Stimulated activated CD8-positive, alpha-beta memory T cell treated with anti-CD3 and anti-CD28 coated beads, Interleukin-2, amount 100 ng/mL, for 48 hours (primary cell): Measurements from ENCODE around the gene OR10H2.
"Not testable (repeated sequence)": the region's sequence is repeated elsewhere in the genome, so short reads cannot be mapped to it uniquely, and the experiment has no call there.

ENCODE experiments used
- DNase-seq, 2 donors: peaks; one replicate each; pipeline ENCODE4 v3.0.0-alpha.2; 2020; ENCODE audit warnings: low read depth in 2 of 2

The OR10H2 gene, protein sequence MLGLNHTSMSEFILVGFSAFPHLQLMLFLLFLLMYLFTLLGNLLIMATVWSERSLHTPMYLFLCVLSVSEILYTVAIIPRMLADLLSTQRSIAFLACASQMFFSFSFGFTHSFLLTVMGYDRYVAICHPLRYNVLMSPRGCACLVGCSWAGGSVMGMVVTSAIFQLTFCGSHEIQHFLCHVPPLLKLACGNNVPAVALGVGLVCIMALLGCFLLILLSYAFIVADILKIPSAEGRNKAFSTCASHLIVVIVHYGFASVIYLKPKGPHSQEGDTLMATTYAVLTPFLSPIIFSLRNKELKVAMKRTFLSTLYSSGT

DNA sequence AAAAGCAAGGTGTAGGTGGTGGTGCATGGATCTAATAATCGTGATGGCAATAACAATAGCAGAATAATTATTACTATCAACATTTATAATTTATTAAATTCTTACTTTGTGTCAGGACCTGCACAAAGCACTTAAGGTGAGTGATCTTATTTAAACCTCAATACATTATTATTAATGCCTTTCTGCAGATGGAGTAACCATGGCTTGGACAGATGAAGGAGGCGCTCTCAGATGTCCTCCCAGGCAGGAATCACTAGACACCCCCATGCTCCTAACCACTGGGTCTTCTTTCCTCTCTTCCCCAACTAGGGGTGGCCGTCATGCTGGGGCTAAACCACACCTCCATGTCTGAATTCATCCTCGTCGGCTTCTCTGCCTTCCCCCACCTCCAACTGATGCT is at the start of gene OR10H2:
TSS of gene OR10H2 (plus strand) at position 301 of the 400 bp plus-strand sequence. CDS start at position 321, 20 bp downstream.
- DNase-seq, result no peak

DNA sequence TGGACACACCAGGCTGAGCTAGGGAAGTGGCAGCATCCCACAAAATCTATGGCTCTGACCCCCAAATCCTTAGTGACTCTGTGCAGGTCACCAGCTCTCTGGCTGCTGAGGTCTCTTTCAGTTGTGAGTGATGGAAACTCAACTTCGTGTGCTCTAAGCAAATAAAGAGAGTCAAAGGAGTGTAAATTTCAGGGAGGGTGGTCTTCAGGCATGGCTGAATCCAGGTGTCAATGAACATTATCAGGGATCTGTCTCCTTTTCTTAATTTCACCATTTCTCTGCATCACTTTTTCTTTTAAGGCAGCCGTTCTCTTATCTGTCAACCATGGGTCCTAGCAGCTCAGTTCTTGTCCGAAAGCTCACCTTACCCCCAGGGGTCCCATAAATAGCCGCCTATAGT is 48.7 kb upstream of the OR10H2 start:
- DNase-seq, result no peak

DNA sequence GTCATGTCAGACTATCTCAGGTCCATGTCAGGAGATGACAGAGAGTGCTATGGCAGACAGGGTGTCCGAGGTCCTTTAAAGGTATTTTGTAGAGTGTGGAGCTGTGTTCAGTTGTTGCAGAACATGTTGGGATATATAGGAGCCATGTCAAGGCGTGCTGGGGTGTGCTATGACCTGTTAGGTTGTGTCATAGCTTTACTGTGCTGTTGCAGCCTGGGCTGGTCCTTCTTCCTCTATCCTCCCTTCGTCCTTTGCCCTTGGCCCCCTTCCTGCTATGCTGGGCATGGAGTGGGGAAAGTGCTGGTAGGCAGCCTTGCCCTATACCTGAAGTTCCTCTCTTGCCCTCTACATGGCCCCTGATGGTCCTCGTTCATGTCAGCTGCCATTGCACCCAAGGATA is 48.0 kb upstream of the OR10H2 start:
- DNase-seq, result not testable (repeated sequence)

- DNase-seq, result no peak
Measured at GRCh38 chr19:15680478-15681322, 47.1 kb upstream of the OR10H2 start.

DNA sequence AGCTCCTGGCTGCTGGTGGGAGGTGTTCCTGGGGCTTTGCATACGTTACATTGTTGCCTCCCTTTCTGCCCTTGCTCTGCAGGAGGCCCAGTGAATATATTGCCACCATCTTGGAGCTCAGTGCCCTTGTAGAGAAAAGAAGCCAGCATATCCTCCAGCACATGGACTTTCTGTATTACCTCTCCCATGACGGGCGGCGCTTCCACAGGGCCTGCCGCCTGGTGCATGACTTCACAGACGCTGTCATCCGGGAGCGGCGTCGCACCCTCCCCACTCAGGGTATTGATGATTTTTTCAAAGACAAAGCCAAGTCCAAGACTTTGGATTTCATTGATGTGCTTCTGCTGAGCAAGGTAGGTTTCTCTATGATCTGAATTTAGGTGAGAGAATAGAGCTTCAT is 44.4 kb upstream of the OR10H2 start:
- no peak for DNase-seq

DNA sequence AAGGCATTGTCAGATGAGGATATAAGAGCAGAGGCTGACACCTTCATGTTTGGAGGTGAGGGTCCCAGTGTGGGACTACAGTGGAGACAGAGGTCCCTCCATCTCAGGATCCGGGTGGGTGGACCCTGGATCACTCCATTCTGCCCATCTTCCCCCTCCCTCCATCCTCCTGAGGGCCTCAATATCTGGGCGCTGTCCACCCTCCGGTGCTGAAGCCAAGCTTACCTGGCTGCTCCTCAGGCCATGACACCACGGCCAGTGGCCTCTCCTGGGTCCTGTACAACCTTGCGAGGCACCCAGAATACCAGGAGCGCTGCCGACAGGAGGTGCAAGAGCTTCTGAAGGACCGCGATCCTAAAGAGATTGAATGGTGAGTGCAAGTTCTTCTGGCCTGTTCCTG is 43.0 kb upstream of the OR10H2 start:
- no peak for DNase-seq

DNA sequence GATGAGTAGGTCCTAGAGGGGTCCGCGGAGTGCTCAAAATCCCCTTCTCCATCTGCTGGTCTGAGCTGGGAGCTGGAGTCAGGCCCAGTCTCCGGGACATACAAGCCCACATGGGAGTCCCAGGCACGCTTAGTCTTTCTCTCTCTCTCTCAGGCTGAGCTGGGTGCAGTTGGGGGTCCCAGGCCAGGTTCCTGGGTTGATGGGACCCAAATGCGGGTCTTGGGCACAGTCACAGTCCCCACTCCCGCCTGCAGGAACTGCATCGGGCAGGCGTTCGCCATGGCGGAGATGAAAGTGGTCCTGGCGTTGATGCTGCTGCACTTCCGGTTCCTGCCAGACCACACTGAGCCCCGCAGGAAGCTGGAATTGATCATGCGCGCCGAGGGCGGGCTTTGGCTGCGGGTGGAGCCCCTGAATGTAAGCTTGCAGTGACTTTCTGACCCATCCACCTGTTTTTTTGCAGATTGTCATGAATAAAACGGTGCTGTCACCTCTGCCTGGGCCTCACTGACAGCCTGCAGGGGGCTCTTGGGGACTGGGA is 31.1 kb upstream of the OR10H2 start:
- no peak for DNase-seq

DNA sequence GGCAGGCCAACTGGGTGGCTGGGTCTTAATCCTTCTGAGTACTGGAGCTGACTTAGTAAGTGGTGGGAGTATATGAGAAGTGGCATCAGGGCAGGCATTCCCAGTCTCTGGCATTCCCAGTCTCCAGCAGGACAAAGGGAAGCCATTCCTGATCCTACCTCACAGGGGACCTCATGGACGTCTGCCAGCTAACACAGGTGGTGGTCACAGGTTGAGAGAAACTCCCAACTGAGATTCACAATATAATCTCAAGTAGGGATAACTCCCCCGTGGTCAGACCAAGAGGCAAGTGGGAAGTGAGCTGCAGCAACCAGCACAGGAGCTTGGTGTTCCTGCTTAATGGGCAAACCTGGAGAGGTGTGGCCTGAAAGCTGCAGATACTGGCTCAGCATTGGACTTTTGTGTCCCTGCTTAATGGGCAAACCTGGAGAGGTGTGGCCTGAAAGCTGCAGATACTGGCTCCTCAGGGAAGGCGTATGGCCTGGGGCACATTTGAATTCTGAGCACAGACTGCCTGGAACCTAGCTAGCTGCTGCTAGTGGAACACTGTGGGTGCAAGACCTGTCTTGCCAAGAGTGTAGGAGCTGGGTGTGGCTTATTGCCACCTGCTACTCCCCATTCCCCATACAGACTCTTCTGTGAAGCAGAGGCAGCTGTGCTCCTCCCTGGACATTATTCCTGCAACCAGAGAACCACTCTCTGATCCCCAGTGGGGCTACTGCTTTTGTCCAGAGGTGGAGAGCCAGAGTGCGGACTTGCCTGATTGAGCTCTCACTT is 25.9 kb upstream of the OR10H2 start:
- DNase-seq, result no peak

GRCh38 chr19:15702534-15702930 is 25.3 kb upstream of the OR10H2 start:
- no peak for DNase-seq

DNA sequence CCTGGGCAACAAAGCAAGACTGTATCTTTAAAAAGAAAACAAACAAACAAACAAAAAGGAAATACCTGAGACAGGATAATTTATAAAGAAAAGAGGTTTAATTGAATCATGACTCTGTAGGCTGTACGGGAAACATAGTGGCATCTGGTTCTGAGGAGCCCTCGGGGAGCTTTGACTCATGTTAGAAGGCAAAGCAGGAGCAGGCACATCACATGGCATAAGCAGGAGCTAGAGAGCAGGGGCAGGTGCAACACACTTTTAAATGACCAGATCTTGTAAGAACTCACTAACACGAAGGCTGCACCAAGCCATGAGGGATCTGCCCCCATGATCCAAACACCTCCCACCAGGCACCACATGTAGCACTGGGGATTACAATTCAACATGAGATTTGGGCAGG is 13.2 kb upstream of the OR10H2 start:
- no peak for DNase-seq

- no peak for DNase-seq
Measured at GRCh38 chr19:15715642-15716041, 12.2 kb upstream of the OR10H2 start.

GRCh38 chr19:15717809-15718208 is 10.0 kb upstream of the OR10H2 start:
- DNase-seq, result no peak

DNA sequence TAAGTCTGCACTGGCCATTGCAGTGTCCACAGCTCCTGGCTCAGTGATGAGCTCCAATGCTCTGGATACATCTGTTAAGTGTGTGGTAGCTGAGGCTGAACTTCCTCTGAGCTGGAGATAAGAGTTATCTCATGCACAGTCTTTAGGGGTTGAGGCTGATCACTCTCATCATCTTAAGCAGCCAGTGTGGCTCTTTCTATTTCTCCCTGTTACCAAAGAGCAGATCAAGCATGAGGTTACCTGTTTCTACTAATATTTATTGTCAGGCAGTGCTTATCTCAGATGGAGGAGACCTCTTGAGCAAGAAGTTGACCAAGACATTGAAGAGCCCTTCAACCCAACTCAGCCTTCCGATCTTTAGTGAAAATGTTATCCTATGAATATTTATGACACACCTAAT is 6.6 kb upstream of the OR10H2 start:
- no peak for DNase-seq

DNA sequence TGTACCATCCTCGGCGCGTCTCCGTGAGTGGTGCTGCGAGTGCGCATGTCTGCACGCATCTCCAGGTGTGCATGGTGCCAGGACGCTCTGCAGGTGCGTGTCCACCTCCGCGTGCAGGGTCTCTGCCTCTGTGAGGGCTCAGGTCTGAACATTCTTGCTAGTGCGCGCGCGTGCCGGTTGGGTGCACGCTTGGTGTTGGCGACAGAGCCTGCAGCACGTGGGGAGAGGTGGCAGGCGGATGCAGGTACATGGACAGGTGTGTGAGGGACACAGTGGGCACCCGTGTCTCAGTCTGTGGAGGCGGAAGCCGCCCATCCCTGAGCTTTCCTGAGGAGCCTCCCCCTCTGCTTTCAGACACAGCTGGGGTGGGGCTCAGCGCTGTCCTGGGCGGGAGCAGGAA is 4.9 kb upstream of the OR10H2 start:
- no peak for DNase-seq

DNA sequence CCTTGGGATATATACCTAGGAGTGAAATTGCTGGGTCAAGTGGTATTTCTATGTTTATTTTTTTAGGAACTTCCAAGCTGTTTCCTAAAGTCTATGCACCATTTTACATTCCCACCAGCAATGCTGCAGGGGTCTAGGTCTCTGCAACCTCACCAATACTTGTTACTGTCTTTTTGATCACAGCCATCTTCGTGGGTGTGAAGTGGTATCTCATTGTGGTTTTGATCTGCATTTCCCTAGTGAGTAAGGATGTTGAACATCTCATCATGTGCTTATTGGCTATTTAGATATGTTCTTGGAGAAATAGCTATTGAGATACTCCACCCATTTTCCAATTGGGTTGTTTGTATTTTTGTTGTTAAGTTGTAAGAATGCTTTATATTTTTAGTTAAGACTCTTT is 2.7 kb downstream of the OR10H2 start:
- no peak for DNase-seq

- DNase-seq, result no peak
Measured at GRCh38 chr19:15732388-15732787, 4.6 kb downstream of the OR10H2 start.

GRCh38 chr19:15733895-15734294 is 6.1 kb downstream of the OR10H2 start:
- DNase-seq, result no peak

DNA sequence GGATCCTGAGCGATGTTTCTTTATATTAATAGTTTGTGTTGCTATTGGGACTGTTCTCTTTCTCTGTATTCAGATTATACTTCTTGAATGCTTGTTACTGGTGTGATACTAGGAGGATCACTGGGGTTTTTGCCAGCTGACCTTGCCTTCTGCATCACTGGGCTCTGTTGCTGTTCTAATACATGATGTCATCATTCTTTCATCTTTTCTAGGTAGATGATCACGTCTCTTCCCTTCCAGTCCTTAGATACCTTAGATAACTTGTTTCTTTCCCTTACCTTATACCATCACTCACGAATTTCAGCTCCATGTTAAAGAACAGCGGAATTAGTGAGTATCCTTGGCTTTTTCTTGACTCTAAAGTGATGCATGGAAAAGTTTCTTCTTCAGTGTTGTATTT is 9.9 kb downstream of the OR10H2 start, which contains the start of gene OR10H3:
TSS of gene OR10H3 (plus strand) at position 264 of the 400 bp plus-strand sequence. CDS start 3,408 bp downstream, outside the sequence.
- DNase-seq, result no peak

DNA sequence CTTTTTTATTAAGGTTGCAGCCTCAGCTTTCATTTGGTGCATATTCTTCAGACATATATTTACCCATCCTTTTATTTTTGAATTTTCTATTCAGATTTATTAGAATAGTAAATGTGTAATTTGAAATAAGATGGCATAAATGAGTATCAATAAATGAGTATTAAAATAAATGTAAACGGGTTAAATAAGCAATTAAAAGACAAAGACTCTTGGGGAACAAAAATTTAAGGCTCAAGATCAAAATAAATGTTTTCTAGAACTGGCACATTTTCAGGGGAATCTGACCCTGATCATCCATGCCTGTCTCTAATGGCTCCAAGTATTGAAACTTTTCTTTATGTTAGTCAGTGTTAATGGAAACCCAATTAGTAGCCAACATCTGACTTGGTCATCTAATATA is 13.0 kb downstream of the OR10H2 start:
- no peak for DNase-seq

GRCh38 chr19:15748239-15748638 is 20.4 kb downstream of the OR10H2 start:
- DNase-seq, result no peak

DNA sequence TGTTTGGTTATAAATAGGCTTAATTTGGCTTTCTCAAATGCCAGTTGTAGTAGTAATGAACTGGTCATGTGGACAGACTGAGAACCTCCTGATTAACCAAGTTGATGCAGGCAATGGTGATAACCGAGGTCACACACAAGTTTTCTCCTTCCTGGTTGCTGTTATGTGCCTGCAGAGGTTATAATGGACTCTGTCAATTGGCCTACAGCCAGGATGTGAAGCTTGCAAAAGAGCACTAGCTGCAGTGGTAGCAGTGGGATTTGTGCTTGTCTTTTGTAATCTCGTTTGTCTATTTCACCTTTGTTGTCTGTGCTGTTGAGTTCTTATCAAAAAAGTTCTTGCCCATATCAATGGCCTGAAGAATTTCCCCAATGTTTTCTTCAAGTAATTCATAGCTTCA is 30.6 kb downstream of the OR10H2 start:
- no peak for DNase-seq

DNA sequence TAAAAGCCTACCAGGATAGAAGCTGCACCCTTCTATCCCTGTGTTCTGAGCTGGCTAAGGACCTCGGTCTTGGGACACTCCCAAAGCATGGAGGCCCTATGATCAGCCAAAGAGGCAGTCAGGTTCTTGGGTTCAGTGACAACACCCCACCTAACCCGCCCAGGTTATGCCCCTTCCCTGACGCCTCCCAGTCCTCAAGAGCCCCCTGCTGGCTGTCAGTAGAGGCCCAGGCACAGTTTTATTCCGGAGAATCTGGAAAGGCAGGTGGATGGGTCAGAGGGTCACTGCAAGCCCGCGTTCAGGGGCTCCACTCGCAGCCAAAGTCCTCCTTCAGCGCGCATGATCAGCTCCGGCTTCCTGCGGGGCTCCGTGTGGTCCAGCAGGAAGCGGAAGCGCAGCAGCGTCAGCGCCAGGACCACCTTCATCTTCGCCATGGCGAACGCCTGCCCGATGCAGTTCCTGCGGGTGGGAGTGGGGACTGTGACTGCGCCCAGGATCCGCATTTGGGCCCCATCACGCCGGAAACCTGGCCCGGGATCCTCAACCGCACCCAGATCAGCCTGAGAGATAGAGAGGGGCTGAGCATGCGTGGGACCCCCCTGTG is 32.2 kb downstream of the OR10H2 start:
- DNase-seq, result no peak
